NAMALWA (cell line): ENCODE results near the gene LCE5A.

ENCODE experiments used
- DNase-seq: peaks from one replicate; pipeline ENCODE4 v3.0.0-alpha.2; 2015; ENCODE audit warnings: low spot score

Gene LCE5A

DNA sequence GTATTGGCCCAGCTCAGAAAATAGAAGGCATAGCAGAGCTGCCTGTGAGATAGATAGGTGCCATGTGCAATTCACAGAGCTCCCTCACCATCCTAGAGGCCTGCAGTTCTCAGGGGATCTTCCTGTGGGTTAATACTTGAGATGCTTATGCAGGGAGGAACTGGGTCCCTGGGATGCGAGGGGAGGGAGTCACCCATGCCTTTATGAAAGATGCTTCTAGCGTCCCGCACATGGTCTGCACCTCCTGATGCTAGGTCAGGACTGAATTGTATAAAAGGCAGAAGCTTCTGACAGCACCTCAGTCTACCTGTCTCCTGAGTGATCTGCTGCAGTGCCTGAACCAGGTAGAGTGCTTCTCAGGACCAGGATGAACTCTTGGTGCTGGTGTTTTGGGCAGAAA, at the start of gene LCE5A:
LCE5A (plus strand) TSS at position 301 of the 400 bp plus-strand sequence. CDS start 732 bp downstream, outside the sequence.
- no peak for DNase-seq

DNA sequence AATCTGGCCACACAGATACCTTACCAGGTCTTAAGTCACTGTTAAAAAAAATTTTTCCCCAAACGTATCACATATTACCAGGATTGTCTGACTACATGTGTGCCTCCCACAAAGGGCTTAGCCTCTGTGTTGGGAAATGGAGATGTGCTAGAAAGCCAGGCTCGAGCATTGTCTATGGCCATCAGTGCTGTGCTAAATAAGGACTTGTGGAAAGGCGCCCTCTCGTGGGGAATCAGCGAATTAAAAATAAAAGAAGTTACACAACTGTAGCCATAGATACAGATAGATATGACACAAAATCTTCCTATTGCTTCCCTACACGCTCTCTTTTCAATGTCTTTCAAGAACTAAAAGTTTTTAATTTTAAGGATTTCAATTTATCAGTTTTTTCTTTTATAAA, 49.1 kb upstream of the LCE5A start:
- peak; percentile 85 for DNase-seq

DNA sequence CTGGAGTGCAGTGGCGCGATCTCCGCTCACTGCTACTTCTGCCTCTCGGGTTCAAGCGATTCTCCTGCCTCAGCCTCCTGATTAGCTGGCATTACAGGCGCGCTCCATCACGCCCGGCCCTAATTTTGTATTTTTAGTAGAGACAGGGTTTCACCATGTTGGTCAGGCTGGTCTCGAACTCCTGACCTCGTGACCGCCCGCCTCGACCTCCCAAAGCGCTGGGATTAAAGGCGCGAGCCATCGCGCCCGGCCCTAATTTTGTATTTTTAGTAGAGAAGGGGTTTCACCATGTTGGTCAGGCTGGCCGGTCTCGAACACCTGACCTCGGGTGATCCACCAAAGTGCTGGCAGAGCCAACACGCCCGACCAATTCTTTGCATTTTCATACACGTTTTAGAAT, 48.0 kb upstream of the LCE5A start:
- no peak for DNase-seq

- no peak for DNase-seq
Observed at GRCh38 chr1:152466217-152466616, 44.4 kb upstream of the LCE5A start.

GRCh38 chr1:152473887-152474537, 36.6 kb upstream of the LCE5A start:
- no peak for DNase-seq

DNA sequence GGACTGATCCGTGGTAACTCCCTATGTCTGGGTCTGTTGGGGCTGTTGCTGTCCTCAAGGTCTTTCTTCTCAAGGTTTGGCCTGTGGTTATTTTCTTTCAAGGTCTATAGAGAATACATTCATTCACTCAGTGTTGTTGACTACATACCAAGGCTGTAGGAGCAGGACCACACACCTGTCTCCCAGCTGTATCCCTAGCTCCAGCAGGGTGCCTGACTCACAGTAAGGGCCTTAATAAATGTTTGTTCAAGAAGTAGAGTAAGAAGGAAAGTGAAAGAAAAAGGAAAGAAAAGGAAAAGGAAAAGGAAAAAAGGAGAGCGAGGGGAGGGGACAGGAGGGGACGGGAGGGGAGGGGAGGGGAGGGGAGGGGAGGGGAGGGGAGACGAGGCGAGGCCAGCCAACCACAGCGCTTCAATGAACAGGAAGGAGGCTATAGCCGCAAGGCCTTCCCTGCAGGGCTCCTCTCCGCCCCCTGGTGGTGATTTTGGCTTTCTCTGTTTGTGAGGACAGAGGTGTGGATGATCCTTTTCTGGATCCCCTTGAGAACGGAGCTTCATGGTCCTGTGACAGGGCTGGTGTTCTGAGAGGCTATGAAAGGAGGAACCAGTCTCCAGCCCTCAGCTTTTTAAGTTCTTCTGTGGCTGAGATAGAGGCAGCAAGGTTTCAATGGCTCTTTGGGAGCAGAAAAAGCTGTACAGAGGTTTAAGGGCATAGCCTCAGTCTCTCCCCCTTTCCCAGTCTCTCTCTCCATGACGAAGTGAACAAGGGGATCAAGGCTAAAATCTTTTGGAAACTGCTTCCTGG, 30.6 kb upstream of the LCE5A start:
- DNase-seq, result peak; percentile 77

- DNase-seq, result no peak
Observed at GRCh38 chr1:152481869-152482664, 28.5 kb upstream of the LCE5A start.

GRCh38 chr1:152486400-152487006, 24.1 kb upstream of the LCE5A start:
- peak; percentile 50 for DNase-seq

GRCh38 chr1:152487871-152488270, 22.7 kb upstream of the LCE5A start:
- DNase-seq, result no peak

GRCh38 chr1:152491537-152491936, 19.1 kb upstream of the LCE5A start:
- DNase-seq, result peak; percentile 35

DNA sequence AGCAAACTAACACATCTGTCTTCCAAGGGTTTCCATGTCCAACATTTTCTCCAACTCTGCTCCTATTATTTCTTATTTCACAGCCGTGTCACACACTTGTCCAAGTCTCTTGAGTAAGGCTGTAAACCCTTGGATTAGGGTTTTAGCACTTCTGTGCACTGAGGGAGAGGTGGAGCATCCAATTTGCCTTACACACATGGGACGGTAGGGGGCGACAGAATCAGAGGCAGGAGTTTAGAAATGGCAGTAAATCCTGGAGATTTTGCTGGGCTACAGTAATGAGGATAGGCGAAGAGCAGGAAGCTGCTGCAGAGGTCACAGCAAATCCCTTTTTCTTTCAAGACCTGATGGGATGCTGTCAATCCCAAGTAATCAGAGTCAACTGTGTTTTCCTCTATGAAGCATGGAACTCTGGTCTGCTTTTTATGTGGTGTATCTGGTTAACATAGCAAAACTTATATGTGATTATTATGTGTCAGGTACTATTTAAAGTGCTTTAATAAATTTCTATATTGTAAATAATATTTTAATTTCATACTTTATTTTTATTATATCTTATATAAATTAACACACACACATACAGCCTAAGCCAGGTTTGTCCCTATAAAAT, 15.4 kb upstream of the LCE5A start:
- DNase-seq, result peak; percentile 70

GRCh38 chr1:152497273-152497672, 13.3 kb upstream of the LCE5A start:
- peak; percentile 47 for DNase-seq

- no peak for DNase-seq
Observed at GRCh38 chr1:152501704-152502103, 8.9 kb upstream of the LCE5A start.

GRCh38 chr1:152502496-152503180, 8.0 kb upstream of the LCE5A start:
- no peak for DNase-seq

GRCh38 chr1:152505083-152505482, 5.5 kb upstream of the LCE5A start:
- no peak for DNase-seq

DNA sequence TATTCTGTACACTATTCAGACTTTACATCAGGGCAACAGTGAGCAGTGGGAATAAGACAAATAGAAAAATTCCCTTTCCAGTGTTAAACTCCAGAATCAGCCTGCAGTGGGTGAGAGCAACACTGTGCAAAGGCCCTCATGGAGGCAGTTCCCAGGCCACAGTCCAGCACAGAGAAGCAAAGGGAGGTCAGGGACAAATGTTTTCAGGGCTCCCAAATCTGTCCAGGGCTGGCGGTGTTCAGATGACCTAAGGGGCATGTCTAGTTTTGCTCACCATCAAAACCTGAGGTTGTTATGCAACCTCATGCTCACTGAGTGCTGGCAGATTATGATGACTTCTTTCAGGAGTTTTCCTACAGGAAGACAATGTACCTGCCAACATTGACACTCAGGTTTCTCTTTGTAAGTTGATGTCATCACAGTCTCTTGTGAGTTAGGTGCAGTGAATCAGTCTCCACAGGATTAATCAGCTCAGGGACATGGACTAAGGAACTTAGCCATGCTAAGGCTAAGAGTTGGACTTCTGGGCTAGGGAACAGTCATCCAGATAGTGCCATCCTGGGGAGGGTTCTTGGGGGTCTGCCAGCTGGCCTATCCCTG, 3.6 kb upstream of the LCE5A start:
- DNase-seq, result no peak

DNA sequence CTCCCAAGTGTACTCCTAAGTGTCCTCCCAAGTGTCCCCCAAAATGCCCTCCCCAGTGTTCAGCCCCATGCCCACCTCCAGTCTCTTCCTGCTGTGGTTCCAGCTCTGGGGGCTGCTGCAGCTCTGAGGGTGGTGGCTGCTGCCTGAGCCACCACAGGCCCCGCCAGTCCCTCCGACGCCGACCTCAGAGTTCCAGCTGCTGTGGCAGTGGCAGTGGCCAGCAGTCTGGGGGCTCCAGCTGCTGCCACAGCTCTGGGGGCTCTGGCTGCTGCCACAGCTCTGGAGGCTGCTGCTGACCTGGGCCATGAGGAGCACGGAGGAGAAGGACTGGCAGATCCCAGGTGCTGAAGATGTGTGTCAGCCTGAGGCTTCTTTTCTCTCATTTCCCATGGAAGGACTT, 993 bp downstream of the LCE5A start:
- DNase-seq, result no peak

DNA sequence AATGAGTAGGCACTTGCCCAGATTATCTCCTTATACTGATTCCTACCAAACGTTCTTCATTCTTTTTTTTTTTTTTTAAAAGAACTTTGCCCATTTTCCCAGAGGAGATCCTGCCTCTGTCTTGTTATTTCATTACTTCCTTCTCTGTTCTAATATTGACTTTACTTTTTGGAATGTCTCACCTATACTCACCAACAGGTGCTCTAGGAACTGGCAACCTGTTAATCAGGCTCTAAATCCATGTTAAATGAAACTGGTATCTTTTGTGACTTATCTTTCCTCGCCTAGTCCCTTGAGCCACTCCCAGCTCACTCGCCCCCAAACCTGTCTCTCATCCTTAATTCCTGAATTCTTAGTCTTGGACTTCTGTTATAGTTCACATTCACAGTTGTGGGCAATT, 2.5 kb downstream of the LCE5A start:
- no peak for DNase-seq

- DNase-seq, result no peak
Observed at GRCh38 chr1:152514715-152515433, 4.3 kb downstream of the LCE5A start.

DNA sequence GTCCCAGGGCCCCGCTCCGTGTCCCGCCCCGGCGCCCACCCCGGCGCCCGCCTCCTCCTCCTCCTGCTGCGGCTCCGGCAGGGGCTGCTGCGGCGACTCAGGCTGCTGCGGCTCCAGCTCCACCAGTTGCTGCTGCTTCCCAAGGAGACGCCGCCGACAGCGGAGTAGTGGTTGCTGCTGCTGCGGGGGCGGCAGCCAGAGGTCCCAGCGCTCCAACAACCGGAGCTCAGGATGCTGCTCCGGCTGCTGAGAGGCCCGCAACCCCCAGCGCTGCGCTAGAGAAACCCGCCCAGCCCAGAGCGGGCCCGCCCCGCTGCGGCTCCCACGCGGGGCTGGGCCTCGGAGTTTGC, 4.8 kb downstream of the LCE5A start:
- no peak for DNase-seq
